ENCODE data around the gene ACOT8. TPM values are rescaled to one million over a fixed set of nuclear protein-coding genes. Genes with fewer than 3 reads are reported as not detected.

The ACOT8 gene
- total and polyA plus RNA-seq, 9 of the 15 experiments (the other 6 are each of a cell fraction or from before 2014, with no cell fraction given): 8.2 to 46.7 (median 20.7) TPM

- TF ChIP-seq ATF6 (CRISPR knock-in tag; IDR thresholded peaks at IDR 0.05) (no peak), SAP30 (IDR thresholded peaks at IDR 0.05; ENCODE audit: borderline replicate concordance, insufficient read depth, low read depth, low read length, poor library complexity, severe bottlenecking) (no peak), ZBTB40 (IDR thresholded peaks at IDR 0.05) (no peak), ZBTB40 (CRISPR knock-in tag; IDR thresholded peaks at IDR 0.05) (no peak), ZNF184 (CRISPR knock-in tag; IDR thresholded peaks at IDR 0.05) (no peak), FIP1L1 (IDR thresholded peaks at IDR 0.05; ENCODE audit: low read depth, low read length, poor library complexity, severe bottlenecking) (no peak), ELF1 (tag; IDR thresholded peaks at IDR 0.05) (no peak), CEBPB (tag; IDR thresholded peaks at IDR 0.05) (no peak)
Observed at GRCh38 chr20:45827712-45828111, 29.5 kb downstream of the ACOT8 start (continued).

Data from K562 (cell line).